Activated CD8-positive, alpha-beta memory T cell treated with anti-CD3 and anti-CD28 coated beads, Interleukin-2, amount 50 U/mL, for 24 hours (primary cell): Measurements from ENCODE around the gene MYDGF.

Source experiments
- DNase-seq: peaks from one replicate; pipeline ENCODE4 v3.0.0-alpha.2; 2020; ENCODE audit errors: extremely low read depth

MYDGF gene

GRCh38 chr19:4641132-4641531 lies 29.0 kb downstream of the MYDGF start:
- DNase-seq, result no peak

- no peak for DNase-seq
Measured at GRCh38 chr19:4640247-4641000, 29.7 kb downstream of the MYDGF start.

GRCh38 chr19:4639531-4640246 lies 30.5 kb downstream of the MYDGF start:
- no peak for DNase-seq

- DNase-seq, result peak; percentile 98
Measured at GRCh38 chr19:4638828-4639530, 31.2 kb downstream of the MYDGF start, which contains the start of gene TNFAIP8L1. Gene TNFAIP8L1, plus strand, starts transcription at chr19:4639516. Its CDS starts 12,354 bp downstream, at chr19:4651870.

- DNase-seq, result no peak
Measured at GRCh38 chr19:4638317-4638716, 31.8 kb downstream of the MYDGF start.

GRCh38 chr19:4636761-4637160 lies 33.4 kb downstream of the MYDGF start:
- no peak for DNase-seq

GRCh38 chr19:4636151-4636717 lies 33.9 kb downstream of the MYDGF start:
- peak; percentile 27 for DNase-seq

DNA sequence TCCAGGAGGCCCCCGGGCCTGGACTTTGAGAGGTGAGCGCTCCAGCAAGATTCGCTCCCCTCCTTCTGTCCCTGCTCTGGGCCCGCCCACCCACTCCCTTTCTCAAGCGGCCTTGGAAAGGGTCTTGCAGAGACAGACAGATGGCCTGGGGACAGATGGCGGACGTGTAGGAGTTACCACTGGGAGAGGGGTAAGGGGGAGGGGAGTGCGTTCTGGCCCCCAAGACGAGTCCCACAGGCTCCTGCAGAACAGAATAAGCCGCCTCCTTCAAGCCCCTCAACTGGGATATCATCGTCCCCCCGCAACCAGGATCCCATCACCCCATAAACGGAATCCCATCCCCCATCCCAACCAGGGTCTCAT lies 34.4 kb downstream of the MYDGF start:
- DNase-seq, result no peak

- no peak for DNase-seq
Measured at GRCh38 chr19:4633140-4633967, 36.8 kb downstream of the MYDGF start.

- no peak for DNase-seq
Measured at GRCh38 chr19:4624733-4625362, 45.3 kb downstream of the MYDGF start.

GRCh38 chr19:4624301-4624700 lies 45.8 kb downstream of the MYDGF start:
- DNase-seq, result no peak

DNA sequence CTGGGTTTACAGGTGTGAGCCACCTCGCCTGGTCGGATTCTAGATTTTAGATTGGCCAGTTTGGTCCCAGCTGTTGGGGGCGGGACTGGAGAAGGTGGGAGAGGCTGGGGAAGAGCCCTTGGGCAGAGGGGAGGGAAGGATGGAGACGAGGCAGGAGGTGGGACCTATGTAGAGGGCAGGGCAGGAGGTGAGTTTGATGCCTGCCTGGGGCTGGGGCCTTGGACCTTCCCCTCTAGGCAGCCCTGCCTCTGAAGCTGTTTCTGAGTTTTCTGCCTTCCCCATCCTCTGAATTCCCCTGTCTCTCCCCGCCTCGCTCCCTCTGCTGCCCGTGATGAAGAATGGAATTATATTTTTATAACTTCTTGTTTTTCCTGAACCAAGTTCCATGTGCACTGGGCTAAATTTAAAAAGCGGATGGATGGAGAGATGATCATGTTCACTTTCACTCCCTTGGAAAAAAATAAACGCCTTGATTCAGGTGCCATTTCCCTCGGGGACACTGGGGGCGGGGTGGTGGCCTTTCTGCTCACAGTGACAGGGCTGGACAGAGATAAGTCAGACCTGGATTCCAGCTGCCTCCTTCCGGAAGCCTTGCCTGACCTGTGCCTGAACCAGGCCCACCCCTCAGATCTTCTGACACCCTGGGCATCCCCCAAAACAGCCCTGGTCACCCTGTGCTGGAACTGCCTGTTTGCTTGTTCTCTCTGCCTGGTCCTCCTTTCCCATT lies 47.3 kb downstream of the MYDGF start:
- no peak for DNase-seq

DNA sequence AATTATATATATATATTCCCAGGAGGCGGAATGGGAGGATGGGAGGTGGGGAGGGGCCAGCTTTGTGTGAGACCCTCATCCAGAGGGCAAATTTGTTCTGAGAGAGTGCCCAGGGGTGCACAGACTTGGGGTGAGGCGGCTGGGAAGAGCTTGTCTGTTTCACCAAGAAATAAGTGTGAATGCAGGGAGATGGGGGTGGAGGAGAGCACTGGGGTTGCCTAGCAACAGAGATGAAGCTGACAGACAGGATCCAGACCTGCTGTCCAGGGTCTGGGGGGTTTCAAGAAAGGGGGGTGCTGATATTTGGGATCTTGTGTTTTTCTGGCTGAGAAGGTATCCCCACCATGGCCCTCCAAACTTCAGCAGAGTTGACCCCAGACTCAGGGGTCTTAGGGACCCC lies 49.5 kb downstream of the MYDGF start:
- DNase-seq, result no peak

DNA sequence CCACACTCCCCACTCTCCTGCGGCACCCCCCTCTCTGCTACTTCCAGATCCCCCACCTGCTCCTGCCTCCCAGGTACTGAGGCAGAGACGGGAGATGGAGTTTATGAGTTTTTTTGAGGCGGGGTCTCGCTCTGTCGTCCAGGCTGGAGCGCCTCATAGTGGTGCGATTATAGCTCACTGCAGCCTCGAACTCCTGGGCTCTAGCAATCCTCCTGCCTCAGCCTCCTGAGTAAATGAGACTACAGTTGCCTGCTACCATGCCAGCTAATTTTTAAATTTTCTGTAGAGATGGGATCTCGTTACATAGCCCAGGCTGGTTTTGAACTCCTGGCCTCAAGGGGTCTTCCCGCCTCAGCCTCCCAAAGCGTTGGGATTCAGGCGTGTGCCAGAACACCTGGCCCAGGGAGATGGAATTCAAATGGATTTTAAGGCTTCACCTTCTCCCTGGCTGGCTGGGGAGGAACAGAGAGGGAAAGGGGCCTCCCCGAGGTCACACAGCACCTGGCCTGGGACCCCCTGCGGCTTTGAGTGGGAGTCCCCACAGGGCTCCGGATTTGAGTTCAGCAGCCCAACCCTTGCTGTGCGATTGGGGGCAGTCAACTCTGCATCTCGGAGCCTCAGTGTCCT lies 50.4 kb downstream of the MYDGF start:
- no peak for DNase-seq

- DNase-seq, result no peak
Measured at GRCh38 chr19:4618019-4618418, 52.1 kb downstream of the MYDGF start.

GRCh38 chr19:4613254-4613751 lies 56.8 kb downstream of the MYDGF start:
- no peak for DNase-seq

DNA sequence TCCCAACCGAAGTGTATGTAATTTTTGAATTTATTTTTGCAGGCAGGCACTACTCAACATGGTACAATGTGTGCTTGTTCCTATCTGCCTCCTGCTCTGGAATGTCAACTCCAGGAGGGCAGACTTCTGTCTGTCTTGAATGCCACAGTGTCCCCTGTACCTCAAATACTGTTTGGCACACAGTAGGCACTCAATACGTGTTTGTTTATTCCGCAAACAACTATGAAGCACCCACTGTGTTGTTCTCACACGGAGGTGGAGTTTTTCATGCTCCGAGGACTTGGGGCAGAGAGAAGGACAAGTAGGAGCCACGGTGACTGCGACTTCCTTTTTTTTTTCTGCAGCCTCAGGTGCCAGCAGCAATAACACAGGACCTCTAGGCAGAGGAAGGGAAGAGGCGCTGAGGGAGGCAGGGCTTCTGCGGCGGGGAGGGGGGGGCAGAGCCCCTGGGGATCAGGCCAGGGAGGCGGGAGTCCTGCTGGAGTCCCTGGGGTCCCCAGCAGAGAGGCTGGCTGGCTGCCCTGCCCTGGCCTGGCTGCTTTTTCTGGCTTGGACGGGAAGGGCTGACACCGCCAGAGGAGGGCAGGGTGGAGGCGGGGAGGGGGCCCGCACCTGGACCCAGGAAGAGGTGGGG lies 60.1 kb downstream of the MYDGF start:
- DNase-seq, result no peak
